Cortex of kidney (tissue), 1 donor: ENCODE data around the gene CWC27.
"Not testable (repeated sequence)": the region's sequence is repeated elsewhere in the genome, so short reads cannot be mapped to it uniquely, and the experiment has no call there.

Experiments used
- DNase-seq: peaks from one replicate; lab custom pipeline; 2025; lab: John Stamatoyannopoulos, UW

CWC27 gene

DNA sequence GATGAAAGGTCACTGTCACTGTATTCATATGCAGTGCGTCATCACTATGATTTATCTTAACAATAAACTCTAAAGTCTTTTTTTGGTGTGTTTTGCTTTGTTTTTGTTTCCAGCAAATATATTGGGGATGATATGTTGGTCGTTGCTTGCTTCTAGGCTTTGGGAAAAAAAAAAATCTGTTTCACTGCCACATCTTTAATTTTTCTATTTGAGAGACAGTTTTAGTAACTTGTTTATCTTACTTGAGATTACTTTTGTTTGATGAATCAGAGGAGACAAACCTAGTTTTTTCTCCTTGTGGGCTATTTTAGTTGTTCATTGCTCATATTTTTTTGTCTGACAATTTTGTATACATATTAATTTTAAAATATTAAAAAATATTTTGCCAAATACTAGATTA lies 19.4 kb downstream of the CWC27 start:
- DNase-seq, result no peak

GRCh38 chr5:64789457-64789856 lies 20.7 kb downstream of the CWC27 start:
- no peak for DNase-seq

- no peak for DNase-seq
These were observed 21.5 kb downstream of the CWC27 start for GRCh38 chr5:64790210-64790609.

DNA sequence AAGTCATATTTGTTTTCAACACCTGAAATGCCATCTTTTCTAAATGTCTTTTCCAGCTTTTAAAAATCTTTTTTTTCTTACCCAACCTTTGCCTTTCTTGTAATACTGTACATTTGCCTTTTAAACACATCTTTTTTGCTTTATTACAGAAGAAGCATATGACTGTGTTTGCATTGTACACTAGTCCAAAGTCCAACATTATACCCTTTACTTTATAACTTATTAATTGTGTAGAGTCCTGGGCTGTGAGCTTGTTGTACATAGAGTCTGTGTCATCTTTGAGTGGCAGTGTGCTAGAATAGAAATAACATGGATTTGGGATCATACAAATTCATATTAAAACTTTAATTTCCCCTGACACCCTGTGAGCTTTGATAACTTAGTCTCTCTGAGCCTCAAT lies 23.7 kb downstream of the CWC27 start:
- no peak for DNase-seq

GRCh38 chr5:64794053-64794770 lies 25.5 kb downstream of the CWC27 start:
- DNase-seq, result no peak

- no peak for DNase-seq
These were observed 27.6 kb downstream of the CWC27 start for GRCh38 chr5:64796301-64796700.

DNA sequence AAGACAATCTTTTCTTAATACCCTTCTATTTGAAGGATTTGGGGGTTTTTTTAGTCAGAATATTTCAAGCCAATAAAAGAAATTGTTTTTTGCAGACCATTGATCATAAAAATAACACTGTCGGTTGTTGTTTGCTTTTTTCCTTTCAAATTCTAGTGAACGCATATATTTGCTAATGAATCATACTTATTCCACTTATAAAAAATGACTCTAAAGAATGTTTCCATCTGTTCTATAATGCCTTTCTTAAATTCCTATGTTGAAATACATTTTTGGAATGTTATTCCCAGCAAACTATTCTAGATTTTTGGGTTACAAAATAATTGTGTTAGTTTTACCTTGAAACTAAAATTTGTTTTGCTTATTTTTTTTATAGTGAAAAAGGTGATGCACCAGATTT lies 32.2 kb downstream of the CWC27 start:
- no peak for DNase-seq

- DNase-seq, result no peak
These were observed 37.8 kb downstream of the CWC27 start for GRCh38 chr5:64806537-64806936.

DNA sequence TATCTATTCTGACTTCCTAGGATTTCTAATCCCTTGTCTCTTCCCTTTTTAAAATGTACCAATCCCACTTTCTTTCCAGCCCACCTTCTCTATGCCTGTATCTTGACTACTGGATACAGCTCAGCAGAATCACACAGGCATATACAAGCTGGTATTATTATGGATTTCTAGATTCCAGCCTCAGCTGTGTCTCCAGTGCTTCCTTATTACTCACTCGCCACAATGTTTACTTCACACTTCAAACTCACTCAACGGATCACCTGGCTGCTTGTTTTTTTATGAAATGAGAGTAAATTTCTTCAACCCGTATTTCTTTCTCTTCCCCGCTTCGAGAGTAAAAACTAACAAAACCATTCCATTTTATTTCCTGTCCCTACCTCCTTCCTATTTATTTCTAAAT lies 38.8 kb downstream of the CWC27 start:
- DNase-seq, result no peak

- DNase-seq, result no peak
These were observed 42.4 kb downstream of the CWC27 start for GRCh38 chr5:64811050-64811640.

GRCh38 chr5:64814073-64814472 lies 45.3 kb downstream of the CWC27 start:
- no peak for DNase-seq

DNA sequence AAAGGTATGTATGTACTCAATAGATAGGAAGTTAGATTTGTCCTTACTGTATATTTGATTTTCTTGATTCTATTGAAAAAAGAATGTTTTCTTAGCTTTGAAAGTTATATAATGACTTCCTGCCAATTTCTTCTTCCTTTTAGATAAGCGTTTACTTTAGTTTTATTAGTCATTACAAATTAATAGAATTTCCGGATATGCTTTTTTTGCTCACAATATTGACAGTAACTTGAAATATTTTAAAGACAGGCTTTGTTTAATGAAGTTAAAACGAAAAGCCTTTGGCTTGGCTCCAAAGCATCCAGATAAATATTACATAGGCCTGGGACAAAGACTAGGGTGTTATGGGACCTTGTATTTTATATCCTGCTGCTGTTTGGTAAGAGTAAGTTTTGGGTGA lies 49.5 kb downstream of the CWC27 start:
- DNase-seq, result no peak

DNA sequence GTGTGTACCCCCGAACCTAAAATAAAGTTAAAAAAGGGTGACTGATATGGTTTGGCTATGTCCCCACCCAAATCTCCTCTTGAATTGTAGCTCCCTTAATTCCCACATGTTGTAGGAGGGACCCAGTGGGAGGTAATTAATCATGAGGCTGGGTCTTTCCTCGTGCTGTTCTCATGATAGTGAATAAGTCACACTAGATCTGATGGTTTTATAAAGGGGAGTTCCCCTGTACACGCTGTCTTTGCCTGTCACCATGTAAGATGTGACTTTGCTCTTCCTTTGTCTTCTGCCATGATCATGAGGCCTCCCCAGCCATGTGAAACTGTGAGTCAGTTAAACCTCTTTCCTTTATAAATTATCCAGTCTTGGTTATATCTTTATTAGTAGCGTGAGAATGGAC lies 50.6 kb downstream of the CWC27 start:
- not testable (repeated sequence) for DNase-seq

GRCh38 chr5:64822320-64822719 lies 53.6 kb downstream of the CWC27 start:
- no peak for DNase-seq

DNA sequence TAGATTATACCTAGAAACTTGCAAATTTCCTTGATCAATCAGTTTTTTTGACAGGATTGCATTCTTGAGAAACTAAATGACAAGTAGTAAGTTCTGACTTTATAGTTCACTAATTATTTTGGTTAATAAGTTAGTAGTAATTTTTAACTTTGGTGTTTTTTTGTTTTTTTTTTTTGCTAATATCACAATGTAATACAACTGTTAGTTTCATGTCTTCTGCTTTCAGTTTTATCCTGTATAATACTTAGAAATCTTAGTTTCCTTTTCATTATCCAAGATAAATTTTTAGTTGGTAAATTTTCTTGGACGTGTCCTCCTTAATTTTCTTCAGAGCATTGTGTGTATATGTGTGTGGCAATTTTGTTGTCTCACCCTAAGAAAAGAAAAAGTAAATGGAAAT lies 57.8 kb downstream of the CWC27 start:
- DNase-seq, result no peak

GRCh38 chr5:64827703-64828102 lies 59.0 kb downstream of the CWC27 start:
- no peak for DNase-seq

- not testable (repeated sequence) for DNase-seq
These were observed 61.9 kb downstream of the CWC27 start for GRCh38 chr5:64830650-64831049.

GRCh38 chr5:64831996-64832395 lies 63.3 kb downstream of the CWC27 start:
- no peak for DNase-seq

DNA sequence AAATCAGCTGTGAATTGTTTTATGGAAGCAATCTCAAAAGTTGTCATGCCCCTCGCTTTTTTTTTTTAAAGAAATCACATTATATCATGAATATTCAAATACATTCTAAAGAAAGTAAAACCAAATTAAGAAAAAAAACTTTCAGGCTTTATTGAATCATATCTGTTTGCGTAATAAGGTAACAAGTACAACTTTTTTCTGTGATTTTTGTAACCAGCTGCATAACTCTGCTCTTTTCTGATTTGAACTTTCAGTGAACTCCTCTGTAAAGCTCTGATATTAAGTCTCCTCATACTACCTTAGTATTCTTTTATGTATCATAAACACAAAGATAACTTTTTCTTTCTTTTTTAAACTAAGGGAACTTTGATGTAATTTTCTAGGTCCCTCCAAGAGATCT lies 65.3 kb downstream of the CWC27 start:
- DNase-seq, result no peak

DNA sequence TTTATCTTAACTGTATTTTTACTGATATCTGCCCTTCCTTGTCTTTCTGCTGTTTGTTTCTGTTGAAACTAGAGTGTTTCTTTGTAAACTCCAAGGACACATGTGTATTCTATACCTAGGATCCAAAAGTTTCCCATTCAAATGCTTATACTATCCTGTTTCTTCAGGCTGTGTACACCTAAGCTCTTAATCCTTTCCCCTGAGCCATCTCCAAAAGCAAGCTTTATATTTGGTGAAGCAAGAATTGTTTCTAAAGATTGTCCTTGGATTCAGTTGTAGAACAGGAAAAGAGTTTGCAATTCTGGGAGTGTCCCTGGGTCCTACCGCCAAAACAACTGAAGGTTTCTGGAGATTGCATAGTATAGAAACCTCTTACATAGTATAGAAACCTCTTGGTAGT lies 65.9 kb downstream of the CWC27 start:
- DNase-seq, result no peak

DNA sequence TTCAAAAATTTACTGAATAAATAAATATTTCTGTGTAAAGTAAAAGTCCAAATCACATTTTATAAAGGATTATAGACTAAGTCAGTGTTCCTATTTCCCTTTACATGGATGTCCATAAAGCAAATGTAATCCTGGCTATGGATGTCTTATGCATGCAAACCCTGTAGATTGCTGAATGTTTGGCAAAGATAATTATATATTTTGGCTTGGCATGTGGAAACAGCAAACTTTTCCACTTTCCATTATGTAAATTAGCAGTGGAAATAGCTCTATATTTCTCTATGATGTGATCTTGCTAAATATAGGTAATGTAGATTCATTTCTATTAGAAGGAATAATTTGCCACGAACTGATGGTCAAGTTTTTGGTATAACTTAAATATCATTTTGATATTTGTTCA lies 66.5 kb downstream of the CWC27 start:
- no peak for DNase-seq

GRCh38 chr5:64836190-64836755 lies 67.5 kb downstream of the CWC27 start:
- no peak for DNase-seq

DNA sequence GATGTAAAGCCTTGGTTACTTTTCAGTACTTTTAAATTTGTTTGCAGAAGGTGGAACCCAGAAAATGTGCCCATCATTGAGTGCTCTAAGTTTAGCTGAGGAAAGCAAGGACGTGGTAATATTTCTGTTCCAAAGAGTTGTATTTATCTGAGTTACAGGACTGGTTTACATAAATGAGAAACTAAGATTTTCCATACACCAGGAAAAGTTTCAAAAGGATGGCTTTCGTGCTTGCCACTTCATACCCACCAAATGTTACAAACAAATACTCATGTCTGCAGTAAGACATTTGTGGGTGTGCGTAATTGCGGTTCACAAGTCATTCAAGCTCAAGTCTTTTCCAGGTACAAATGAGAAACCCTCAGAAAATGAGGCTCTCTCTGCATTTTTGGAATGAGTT lies 68.1 kb downstream of the CWC27 start:
- no peak for DNase-seq

- DNase-seq, result no peak
These were observed 69.6 kb downstream of the CWC27 start for GRCh38 chr5:64838376-64838775.
